ENCODE data around the gene GPHB5. TPM values are rescaled to one million over a fixed set of nuclear protein-coding genes. Genes with fewer than 3 reads are reported as not detected.

The GPHB5 gene
- total RNA-seq, 1 experiment from 2014 or later, result not detected

DNA sequence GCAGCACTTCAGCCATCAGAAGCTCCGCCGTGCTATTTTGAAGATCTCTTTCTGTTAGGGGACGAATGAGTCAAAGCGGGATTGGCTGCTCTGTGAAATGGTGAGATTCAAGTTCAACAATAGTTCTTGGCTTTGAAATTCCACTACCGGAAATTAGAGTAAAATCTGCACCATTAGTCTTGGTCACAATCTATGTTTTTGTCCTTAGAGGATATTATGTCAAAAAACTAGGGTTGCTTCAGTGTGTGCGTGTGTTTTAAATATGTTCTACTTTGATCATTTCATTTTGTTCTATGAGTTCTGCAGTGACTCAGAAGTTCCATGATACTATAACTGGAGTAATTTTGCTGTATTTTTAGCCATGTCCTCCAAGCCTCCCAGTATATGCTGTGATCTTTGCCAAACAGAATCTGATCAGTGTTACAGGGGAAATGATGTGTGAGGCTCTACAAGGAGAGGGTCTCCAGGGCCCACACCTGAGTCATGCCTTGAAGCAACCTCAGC lies 22.6 kb downstream of the GPHB5 start:
- BruUV-seq (replicated peaks), result no TSS peak
- DNase-seq (ENCODE audit: low read depth, low spot score) (no peak), ATAC-seq (no peak)
- POLR2A ChIA-PET, result no interaction called here
- intact Hi-C loops (cut with micrococcal nuclease; ENCODE audit: unreplicated experiment) (no loop called here), in situ Hi-C loops (cut with HindIII; ENCODE audit: low pct_unique_long_range_greater_than_20kb, low sequenced_read_pairs) (no loop called here)
- Histone ChIP-seq H3K4me3 (ENCODE audit: low read depth in 2 of 2, low read length in 2 of 2) (no peak overlapping the region), H3K27me3 (ENCODE audit: control insufficient read depth, insufficient read depth, low read length) (no peaks in the 10 kb centered on the region), H3K36me3 (ENCODE audit: control insufficient read depth, insufficient read depth, low read length) (no peaks in the 10 kb centered on the region), H3K4me1 (ENCODE audit: control insufficient read depth, insufficient read depth, low read length) (no peaks in the 10 kb centered on the region), H3K27ac (ENCODE audit: low read length) (no peak overlapping the region), H3K9me3 (ENCODE audit: control insufficient read depth, insufficient read depth, low read depth, low read length) (no peaks in the 10 kb centered on the region)
- TF ChIP-seq TCF7L2 (IDR thresholded peaks at IDR 0.05; ENCODE audit: low read depth, low read length), result no peak
- no peak for TF ChIP-seq CTCF (IDR thresholded peaks at IDR 0.05)
- TF ChIP-seq SIN3A (IDR thresholded peaks at IDR 0.05; ENCODE audit: borderline replicate concordance, insufficient read depth, low read depth, low read length), result no peak
- TF ChIP-seq, protein P1, sequence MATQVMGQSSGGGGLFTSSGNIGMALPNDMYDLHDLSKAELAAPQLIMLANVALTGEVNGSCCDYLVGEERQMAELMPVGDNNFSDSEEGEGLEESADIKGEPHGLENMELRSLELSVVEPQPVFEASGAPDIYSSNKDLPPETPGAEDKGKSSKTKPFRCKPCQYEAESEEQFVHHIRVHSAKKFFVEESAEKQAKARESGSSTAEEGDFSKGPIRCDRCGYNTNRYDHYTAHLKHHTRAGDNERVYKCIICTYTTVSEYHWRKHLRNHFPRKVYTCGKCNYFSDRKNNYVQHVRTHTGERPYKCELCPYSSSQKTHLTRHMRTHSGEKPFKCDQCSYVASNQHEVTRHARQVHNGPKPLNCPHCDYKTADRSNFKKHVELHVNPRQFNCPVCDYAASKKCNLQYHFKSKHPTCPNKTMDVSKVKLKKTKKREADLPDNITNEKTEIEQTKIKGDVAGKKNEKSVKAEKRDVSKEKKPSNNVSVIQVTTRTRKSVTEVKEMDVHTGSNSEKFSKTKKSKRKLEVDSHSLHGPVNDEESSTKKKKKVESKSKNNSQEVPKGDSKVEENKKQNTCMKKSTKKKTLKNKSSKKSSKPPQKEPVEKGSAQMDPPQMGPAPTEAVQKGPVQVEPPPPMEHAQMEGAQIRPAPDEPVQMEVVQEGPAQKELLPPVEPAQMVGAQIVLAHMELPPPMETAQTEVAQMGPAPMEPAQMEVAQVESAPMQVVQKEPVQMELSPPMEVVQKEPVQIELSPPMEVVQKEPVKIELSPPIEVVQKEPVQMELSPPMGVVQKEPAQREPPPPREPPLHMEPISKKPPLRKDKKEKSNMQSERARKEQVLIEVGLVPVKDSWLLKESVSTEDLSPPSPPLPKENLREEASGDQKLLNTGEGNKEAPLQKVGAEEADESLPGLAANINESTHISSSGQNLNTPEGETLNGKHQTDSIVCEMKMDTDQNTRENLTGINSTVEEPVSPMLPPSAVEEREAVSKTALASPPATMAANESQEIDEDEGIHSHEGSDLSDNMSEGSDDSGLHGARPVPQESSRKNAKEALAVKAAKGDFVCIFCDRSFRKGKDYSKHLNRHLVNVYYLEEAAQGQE (IDR thresholded peaks at IDR 0.05; ENCODE audit: insufficient read depth in 1 of 2, low read depth in 2 of 2, low read length in 1 of 2), result no peak
- no peak for TF ChIP-seq POLR2AphosphoS5 (IDR thresholded peaks at IDR 0.05; ENCODE audit: low read depth, low read length)
- CTCF ChIA-PET, result no interaction called here

DNA sequence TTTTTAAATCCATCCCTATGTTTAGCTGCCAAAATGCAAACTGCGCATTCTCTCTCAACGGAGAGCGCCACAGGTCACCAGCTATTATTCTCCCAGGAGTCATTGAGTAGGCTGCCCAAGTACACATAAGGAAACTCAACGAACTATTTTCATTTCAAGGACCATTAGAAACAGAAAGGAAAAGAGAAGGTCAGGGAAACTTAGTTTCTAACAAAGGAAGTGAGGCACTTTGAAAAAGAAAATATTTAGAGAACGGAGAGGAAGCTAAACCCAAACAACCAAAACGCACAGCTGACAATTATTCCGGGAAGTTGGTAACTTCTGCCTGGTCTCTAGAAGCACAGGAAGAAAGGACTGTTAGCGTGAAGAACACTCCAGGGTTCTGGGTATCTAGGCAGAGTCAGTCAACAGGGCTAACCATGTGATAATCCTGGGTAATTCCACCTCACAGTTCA lies 23.5 kb downstream of the GPHB5 start:
- no peaks in the 10 kb centered on the region for H3K27me3 ChIP-seq (ENCODE audit: control insufficient read depth, insufficient read depth, low read length)
- CTCF ChIA-PET, result no interaction called here
- no TSS peak for BruUV-seq (replicated peaks)

More for the DNA sequence above, 23.5 kb downstream of the GPHB5 start:
- no peaks in the 10 kb centered on the region for H3K9me3 ChIP-seq (ENCODE audit: control insufficient read depth, insufficient read depth, low read depth, low read length)
- intact Hi-C loops (cut with micrococcal nuclease; ENCODE audit: unreplicated experiment) (no loop called here), in situ Hi-C loops (cut with HindIII; ENCODE audit: low pct_unique_long_range_greater_than_20kb, low sequenced_read_pairs) (no loop called here)
- no peak overlapping the region for H3K4me3 ChIP-seq (ENCODE audit: low read depth in 2 of 2, low read length in 2 of 2)
- no peak overlapping the region for H3K27ac ChIP-seq (ENCODE audit: low read length)
- no peak for DNase-seq (ENCODE audit: low read depth, low spot score)
- no peak for ATAC-seq
- POLR2A ChIA-PET, result no interaction called here
- no peaks in the 10 kb centered on the region for H3K4me1 ChIP-seq (ENCODE audit: control insufficient read depth, insufficient read depth, low read length)
- TF ChIP-seq CTCF (IDR thresholded peaks at IDR 0.05), result no peak
- no peak for TF ChIP-seq SIN3A (IDR thresholded peaks at IDR 0.05; ENCODE audit: borderline replicate concordance, insufficient read depth, low read depth, low read length)
- TF ChIP-seq TCF7L2 (IDR thresholded peaks at IDR 0.05; ENCODE audit: low read depth, low read length), result no peak
- TF ChIP-seq, protein P1 (IDR thresholded peaks at IDR 0.05; ENCODE audit: insufficient read depth in 1 of 2, low read depth in 2 of 2, low read length in 1 of 2), result no peak
- no peak for TF ChIP-seq POLR2AphosphoS5 (IDR thresholded peaks at IDR 0.05; ENCODE audit: low read depth, low read length)
- H3K36me3 ChIP-seq (ENCODE audit: control insufficient read depth, insufficient read depth, low read length), result no peaks in the 10 kb centered on the region

Measured in Panc1 (cell line).